ENCODE data around the gene MREG.

- TF ChIP-seq NR2C2 (IDR thresholded peaks at IDR 0.05; ENCODE audit: borderline replicate concordance, control insufficient read depth, insufficient read length, low read depth): no peak
- no peak for TF ChIP-seq RFX5 (IDR thresholded peaks at IDR 0.05; ENCODE audit: low read depth, low read length)
- no peak for TF ChIP-seq BMI1 (IDR thresholded peaks at IDR 0.05; ENCODE audit: borderline replicate concordance)
- TF ChIP-seq EGR1 (IDR thresholded peaks at IDR 0.05; ENCODE audit: borderline replicate concordance in 1 of 2, low read depth in 2 of 2, low read length in 2 of 2): no peak
- no peak for TF ChIP-seq CREB1 (IDR thresholded peaks at IDR 0.05; ENCODE audit: low read depth)
Measured at GRCh38 chr2:216047397-216047796, 34.0 kb upstream of the MREG start.
